SK-N-MC (cell line): Measurements from ENCODE around the gene GALNT6.

ENCODE experiments used
- DNase-seq: peaks from one replicate; pipeline ENCODE4 v3.0.0-alpha.2; 2011; ENCODE audit warnings: low read depth, low spot score
- H3K27ac ChIP-seq: fragments of 200-600 bp; sonication (generic); 2 replicates; pipeline ENCODE4 v1.5.1; 2016; ENCODE audit warnings: mixed run types
- H3K36me3 ChIP-seq: fragments of 200-600 bp; sonication (generic); 2 replicates; pipeline ENCODE4 v1.6.1; 2017; ENCODE audit warnings: antibody characterized with exemption, low read length, mixed read lengths; ENCODE audit not compliant: insufficient read depth
- H3K4me3 ChIP-seq: fragments of 200-600 bp; sonication (generic); 2 replicates; pipeline ENCODE4 v1.5.1; 2016
- H3K9ac ChIP-seq: fragments of 200-600 bp; sonication (generic); 2 replicates; pipeline ENCODE4 v1.8.0; 2017; ENCODE audit warnings: mixed run types, mixed read lengths; ENCODE audit not compliant: insufficient read length
- H3K9me3 ChIP-seq: fragments of 200-600 bp; sonication (generic); 2 replicates; pipeline ENCODE4 v1.6.1; 2017; ENCODE audit warnings: low read depth, mild to moderate bottlenecking, antibody characterized with exemption, low read length, moderate library complexity, mixed read lengths
- EZH2 ChIP-seq: fragments of 200-600 bp; sonication (generic); IDR thresholded peaks from one replicate; pipeline ENCODE4 v1.6.1; 2017; ENCODE audit warnings: antibody characterized with exemption
- FOXP2 ChIP-seq: optimal IDR thresholded peaks from 2 replicates; pipeline ENCODE3; 2011; ENCODE audit warnings: mild to moderate bottlenecking, moderate library complexity; ENCODE audit not compliant: insufficient read depth; ENCODE audit errors: extremely low read length, control extremely low read depth
- POLR2AphosphoS5 ChIP-seq: IDR thresholded peaks from 2 replicates; pipeline ENCODE4 v1.6.1; 2012; ENCODE audit warnings: mild to moderate bottlenecking, low read depth, low read length, borderline replicate concordance

The GALNT6 gene

GRCh38 chr12:51391283-51392123 is at the start of gene GALNT6:
TSS of gene GALNT6 (minus strand) at chr12:51391406. CDS start at chr12:51379781, 11,625 bp downstream.
- Histone ChIP-seq H3K36me3 (no peaks in the 10 kb centered on the region), H3K9me3 (no peaks in the 10 kb centered on the region), H3K4me3 (peak within 1 kb of the TSS; percentile 86), H3K27ac (no peak within 1 kb of the TSS), H3K9ac (peak within 1 kb of the TSS; percentile 44)
- DNase-seq, result no peak
- TF ChIP-seq EZH2 (no peak), FOXP2 (no peak), POLR2AphosphoS5 (no peak)

- Histone ChIP-seq H3K27ac (no peak overlapping the region), H3K9ac (no peak overlapping the region), H3K9me3 (no peaks in the 10 kb centered on the region), H3K36me3 (no peaks in the 10 kb centered on the region), H3K4me3 (no peak overlapping the region)
- no peak for DNase-seq
- TF ChIP-seq POLR2AphosphoS5 (no peak), FOXP2 (no peak), EZH2 (no peak)
Measured at GRCh38 chr12:51439330-51439729, 48.1 kb upstream of the GALNT6 start.

DNA sequence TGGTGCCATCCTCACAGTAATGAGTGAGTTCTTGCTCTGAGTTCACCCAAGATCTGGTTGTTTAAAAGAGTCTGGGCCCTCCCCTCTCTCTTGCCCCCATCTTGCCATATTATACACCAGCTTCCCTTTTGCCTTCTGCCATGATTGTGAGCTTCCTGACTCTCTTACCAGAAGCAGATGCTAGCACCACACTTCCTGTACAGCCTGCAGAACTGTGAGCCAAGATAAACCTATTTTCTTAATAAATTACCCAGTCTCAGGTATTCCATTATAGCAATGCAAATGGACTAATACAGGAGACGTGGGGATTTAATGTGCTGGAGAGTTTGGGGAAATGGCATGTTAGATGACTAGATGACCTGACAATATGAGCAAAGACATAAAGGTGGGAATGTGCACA is 46.2 kb upstream of the GALNT6 start:
- Histone ChIP-seq H3K4me3 (no peak overlapping the region), H3K36me3 (no peaks in the 10 kb centered on the region), H3K9ac (no peak overlapping the region), H3K9me3 (no peaks in the 10 kb centered on the region), H3K27ac (no peak overlapping the region)
- TF ChIP-seq POLR2AphosphoS5, result no peak
- TF ChIP-seq FOXP2, result no peak
- TF ChIP-seq EZH2, result no peak
- DNase-seq, result no peak

- no peaks in the 10 kb centered on the region for H3K36me3 ChIP-seq
- DNase-seq, result no peak
- TF ChIP-seq POLR2AphosphoS5 (no peak), EZH2 (no peak), FOXP2 (no peak)
- no peak overlapping the region for H3K9ac ChIP-seq
- no peaks in the 10 kb centered on the region for H3K9me3 ChIP-seq
- H3K27ac ChIP-seq, result no peak overlapping the region
- H3K4me3 ChIP-seq, result no peak overlapping the region
Measured at GRCh38 chr12:51434305-51434704, 43.1 kb upstream of the GALNT6 start.

DNA sequence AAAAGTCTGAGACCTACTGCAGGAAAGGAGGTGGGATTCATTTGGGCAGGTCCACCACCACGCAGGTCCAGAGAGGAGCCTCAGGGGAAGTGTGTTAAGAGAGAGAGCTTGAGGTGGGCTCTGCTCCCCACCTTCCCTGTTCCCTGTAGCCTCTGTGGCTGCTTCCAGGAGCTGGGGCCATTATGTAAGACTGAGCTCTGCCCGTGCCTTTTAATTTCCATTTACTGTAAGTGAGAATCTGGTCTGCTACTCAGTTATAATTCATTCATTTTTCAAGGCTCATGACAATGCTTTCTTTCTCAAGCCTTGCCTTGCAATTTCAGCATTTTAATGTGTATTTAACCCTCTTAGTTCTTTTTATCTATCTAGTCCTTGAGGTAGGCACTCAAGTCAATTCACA is 41.7 kb upstream of the GALNT6 start:
- Histone ChIP-seq H3K9me3 (no peaks in the 10 kb centered on the region), H3K4me3 (no peak overlapping the region), H3K27ac (no peak overlapping the region), H3K9ac (no peak overlapping the region), H3K36me3 (no peaks in the 10 kb centered on the region)
- TF ChIP-seq FOXP2 (no peak), POLR2AphosphoS5 (no peak), EZH2 (no peak)
- DNase-seq, result no peak

DNA sequence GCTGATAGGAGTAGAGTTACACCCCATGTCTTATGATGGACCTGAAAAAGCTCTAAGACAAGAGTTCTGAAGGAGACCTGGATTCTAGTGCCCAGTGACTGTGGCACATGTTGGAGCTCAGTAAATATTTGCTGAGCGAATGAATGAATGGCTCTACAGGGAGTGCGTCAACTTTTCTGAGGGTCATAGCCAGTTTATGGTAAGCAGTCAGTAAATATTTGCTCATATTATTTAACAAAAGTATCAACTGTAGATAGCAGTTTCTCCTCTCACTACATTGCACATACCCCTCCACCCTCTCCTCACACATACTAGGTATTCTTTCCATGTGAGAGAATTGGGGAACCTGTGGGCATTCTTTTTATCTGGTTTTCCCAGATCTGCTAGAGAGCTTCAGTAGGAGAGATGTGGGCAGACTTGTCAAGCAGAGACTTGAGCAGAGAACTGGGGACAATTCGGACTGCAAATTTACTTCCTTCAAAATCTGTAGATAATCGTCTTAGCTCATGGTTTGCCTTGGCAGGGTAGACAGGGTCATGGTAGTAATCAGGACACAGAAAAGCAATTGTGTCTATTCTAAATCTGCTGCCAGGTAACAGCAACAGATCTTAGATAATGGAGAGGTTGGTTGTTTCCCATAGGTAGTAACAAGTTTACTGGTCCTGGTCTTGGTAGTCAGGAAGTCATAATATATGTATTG is 39.1 kb upstream of the GALNT6 start:
- H3K4me3 ChIP-seq, result no peak overlapping the region
- DNase-seq, result no peak
- H3K36me3 ChIP-seq, result no peaks in the 10 kb centered on the region
- H3K27ac ChIP-seq, result no peak overlapping the region
- H3K9ac ChIP-seq, result no peak overlapping the region
- H3K9me3 ChIP-seq, result no peaks in the 10 kb centered on the region
- TF ChIP-seq FOXP2 (no peak), POLR2AphosphoS5 (no peak), EZH2 (no peak)

DNA sequence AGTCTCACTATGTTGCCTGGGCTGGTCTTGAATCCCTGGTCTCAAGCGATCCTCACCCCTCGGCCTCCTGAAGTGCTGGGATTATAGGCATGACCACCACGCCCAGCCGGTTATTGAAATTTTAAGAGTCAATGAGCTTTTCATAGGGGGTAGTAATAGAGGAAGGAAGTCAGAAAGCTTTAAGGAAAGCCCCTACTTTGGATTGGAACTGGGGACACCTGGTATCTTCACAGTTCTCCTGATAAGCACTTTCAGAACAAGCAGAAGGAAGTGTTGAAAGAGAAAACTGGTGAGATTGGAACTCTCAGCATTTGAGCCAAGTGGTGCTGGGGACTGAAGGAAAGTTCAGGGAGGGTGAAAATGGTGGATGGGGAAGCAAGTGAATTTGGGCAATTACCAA is 38.5 kb upstream of the GALNT6 start:
- no peak for DNase-seq
- Histone ChIP-seq H3K4me3 (no peak overlapping the region), H3K27ac (no peak overlapping the region), H3K9me3 (no peaks in the 10 kb centered on the region), H3K36me3 (no peaks in the 10 kb centered on the region), H3K9ac (no peak overlapping the region)
- TF ChIP-seq FOXP2, result no peak
- TF ChIP-seq EZH2, result no peak
- no peak for TF ChIP-seq POLR2AphosphoS5

- Histone ChIP-seq H3K4me3 (no peak overlapping the region), H3K9ac (no peak overlapping the region), H3K36me3 (no peaks in the 10 kb centered on the region), H3K9me3 (no peaks in the 10 kb centered on the region), H3K27ac (no peak overlapping the region)
- no peak for TF ChIP-seq EZH2
- TF ChIP-seq POLR2AphosphoS5, result no peak
- DNase-seq, result no peak
Measured at GRCh38 chr12:51428256-51428655, 37.0 kb upstream of the GALNT6 start.
